NCI-H1694 (cell line): ENCODE results near the gene RBM28.
"Not testable (repeated sequence)": the region's sequence is repeated elsewhere in the genome, so short reads cannot be mapped to it uniquely, and the experiment has no call there.

Experiments used
- DNase-seq: peaks from one replicate; lab custom pipeline; 2025; lab: John Stamatoyannopoulos, UW

RBM28 gene

GRCh38 chr7:128281605-128282380 lies 61.9 kb downstream of the RBM28 start:
- no peak for DNase-seq

GRCh38 chr7:128280451-128280850 lies 63.3 kb downstream of the RBM28 start:
- DNase-seq, result not testable (repeated sequence)

- DNase-seq, result no peak
Measured at GRCh38 chr7:128279124-128279713, 64.5 kb downstream of the RBM28 start.

DNA sequence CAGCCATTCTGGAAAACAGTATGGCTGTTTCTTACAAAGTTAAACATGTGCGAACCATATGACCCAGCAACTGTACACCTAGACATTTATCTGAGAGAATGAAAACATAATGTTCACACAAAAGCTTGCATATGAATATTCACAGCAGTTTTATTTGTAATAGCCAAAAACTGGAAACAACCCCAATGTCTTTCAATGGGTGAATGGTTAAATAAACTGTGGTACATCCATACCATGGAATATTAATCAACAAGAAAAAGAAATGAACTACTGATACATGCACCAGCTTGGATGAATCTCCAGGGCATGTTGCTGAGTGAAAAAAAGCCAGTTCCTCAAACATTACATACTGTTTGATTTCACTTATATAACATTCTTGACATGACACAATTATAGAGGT lies 65.3 kb downstream of the RBM28 start:
- DNase-seq, result no peak

DNA sequence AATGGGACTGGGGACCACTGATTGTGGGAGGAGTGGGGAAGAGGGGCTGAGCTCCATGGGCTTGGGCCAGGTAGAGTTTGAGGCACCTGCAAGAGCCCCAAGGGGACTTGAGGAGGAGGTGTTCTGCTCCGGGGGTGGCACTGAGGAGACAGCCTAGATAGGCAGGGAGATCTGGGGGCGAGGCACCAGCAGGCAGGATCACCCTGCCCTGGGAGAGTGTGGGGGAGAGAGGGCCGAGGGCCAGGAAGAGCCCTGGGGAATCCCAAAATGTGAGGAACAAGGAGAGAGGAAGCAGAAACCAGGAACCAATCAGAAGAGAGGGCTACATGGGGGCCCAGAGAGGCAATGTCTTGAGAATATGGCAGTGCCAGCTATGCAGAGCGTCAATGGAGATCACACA lies 68.0 kb downstream of the RBM28 start:
- no peak for DNase-seq

- no peak for DNase-seq
Measured at GRCh38 chr7:128274884-128275603, 68.7 kb downstream of the RBM28 start.

GRCh38 chr7:128274246-128274883 lies 69.3 kb downstream of the RBM28 start:
- no peak for DNase-seq

GRCh38 chr7:128271942-128272481 lies 71.7 kb downstream of the RBM28 start:
- no peak for DNase-seq

DNA sequence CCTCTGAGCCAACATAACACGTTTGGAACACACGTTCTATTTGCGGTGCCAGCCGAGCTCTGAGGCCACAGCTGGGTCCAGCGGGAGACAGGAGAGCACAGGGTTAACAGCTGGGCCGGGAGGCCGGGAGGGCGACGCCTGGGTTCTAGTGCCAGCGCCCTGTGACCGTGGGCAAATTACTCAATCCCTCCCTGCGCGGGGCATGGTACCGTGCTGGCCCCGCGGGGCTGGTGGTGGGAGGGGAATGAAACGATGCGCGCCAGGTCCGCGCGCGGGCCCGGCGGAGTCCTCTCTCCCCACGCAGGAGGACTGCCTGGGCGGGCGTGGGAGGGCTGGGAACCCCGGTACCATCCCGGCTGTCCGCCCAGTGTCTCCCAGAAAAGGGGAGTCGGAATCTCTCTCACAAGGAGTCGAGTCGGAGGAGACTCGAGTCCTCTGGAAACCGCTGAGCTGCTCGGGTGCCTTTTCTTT lies 72.2 kb downstream of the RBM28 start:
- no peak for DNase-seq

DNA sequence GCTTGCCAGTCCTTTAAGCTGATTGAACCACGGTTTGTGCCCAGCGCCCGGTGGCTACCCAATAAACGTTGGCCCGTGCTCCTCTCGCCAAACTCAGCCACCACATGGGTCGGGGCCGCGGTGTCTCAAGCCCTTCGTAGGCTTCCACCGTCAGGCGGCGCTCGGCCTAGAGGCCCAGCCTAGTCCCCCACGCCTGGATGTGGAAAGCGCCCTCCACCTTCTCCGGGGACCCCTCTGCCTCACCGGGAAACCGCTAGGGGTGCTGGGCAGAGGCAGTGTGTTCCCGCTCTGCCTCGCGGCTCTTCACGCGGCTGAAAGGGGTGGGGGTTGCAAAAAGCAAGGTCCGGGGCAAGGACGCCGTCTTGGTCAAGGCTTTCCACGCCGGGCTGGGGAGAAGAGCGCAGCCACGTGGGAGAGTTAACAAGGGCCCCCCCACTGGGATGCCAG lies 72.9 kb downstream of the RBM28 start:
- no peak for DNase-seq

DNA sequence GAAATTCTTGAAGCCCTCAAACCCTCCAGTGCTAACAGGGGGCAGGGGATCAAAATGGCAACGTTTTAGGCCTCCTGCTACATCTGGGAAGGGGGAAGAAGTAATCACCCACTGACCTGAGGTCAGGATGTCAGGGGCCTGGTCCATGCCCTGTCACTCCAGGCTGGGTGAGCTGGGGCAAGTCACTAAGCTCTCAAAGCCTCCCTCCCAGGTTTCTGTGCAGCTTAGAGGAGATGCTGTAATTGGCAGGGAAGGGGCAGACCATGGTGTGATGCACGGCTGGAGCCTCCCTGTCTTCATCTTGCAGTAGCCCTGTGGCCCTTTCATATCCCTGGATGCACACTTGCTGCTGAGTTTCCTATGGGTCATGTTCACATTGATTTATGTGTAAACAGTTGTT lies 75.5 kb downstream of the RBM28 start:
- no peak for DNase-seq

DNA sequence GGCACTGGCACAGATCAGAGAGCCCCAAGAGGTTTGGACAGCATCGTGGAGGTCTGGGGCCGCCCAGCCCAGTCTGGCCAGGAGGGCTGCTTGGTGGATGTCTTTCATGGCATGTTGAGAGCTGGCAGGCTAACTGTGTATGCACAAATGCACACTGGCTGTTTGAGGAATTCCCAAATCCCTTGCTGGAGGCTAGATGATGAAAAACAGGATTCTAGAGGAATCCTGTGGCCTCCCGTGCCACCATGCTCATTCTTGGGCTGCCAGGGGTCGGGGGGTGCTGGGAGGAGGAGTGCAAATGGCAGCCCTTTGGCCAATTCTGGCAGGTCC lies 76.1 kb downstream of the RBM28 start:
- DNase-seq, result no peak

- peak; percentile 87 for DNase-seq
Measured at GRCh38 chr7:128266883-128267594, 76.7 kb downstream of the RBM28 start.

DNA sequence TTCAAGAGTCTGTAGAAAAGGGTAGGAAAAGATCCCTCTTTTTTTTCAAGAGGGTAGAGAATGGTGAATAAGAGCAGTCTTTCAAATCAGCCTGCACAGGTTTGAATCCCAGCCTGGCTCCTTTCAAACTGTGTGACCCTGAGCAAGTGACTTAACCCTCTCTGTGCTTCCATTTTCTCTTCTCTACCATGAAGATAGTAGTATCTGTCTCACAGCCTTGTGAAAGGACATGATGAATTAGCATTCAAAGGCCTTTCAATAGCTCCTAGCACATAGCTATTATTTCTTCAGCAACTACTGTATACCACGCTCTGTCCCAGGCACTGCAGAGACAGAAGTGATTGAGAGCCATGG lies 77.2 kb downstream of the RBM28 start:
- no peak for DNase-seq

- no peak for DNase-seq
Measured at GRCh38 chr7:128265906-128266300, 77.8 kb downstream of the RBM28 start.

DNA sequence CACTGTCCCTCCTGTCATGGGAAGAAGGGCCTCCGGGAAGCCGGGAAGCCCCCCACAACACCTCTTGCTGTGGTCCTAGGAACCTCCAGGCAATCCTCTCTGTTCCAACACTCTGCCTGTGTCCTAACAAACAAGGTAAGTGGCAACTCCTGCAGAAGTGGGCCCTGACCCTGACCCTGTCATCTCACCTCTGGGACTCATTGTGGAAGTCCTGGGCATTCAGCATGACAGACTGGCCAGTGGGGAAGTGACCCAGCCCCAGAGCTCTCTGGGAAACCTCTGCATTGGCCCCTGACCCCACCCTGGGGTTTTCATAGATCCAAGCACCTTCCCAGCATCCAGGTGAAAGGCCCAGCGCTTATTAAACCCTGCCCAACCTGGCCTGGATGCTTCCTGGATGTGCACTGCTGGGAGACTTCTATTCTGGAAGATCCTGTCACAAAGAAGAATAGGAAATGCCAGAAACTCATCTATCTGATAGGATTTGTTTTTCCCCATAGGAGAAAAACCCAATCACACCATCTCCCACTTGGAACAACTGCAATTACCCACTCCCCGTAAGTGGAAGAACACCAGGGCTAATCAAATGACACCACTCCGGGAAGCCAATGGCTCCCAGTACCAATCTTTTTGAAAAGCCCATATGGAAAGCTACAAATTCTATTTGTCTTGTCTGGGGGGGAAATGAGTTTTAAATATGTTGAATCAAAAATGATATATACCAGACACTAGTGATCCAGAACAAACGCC lies 78.4 kb downstream of the RBM28 start:
- no peak for DNase-seq

DNA sequence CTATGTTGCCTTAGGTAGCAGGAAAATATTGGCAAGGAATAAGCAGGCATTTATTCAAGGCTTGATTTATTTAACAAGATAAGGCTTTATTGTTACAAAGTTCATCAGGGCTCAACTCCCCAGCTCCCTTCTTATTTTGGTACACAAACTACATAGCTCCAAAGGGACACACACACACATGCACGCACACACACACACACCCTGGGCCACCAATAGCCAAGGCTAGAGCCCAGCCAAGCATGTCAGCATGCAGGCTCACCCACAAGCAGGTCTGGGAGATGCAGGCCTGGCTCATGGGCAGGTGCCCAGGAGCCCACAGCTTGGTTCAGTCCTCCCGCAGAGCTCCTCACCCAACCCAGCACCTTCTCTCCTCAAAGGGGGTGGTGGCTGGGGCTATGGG lies 79.2 kb downstream of the RBM28 start:
- no peak for DNase-seq

DNA sequence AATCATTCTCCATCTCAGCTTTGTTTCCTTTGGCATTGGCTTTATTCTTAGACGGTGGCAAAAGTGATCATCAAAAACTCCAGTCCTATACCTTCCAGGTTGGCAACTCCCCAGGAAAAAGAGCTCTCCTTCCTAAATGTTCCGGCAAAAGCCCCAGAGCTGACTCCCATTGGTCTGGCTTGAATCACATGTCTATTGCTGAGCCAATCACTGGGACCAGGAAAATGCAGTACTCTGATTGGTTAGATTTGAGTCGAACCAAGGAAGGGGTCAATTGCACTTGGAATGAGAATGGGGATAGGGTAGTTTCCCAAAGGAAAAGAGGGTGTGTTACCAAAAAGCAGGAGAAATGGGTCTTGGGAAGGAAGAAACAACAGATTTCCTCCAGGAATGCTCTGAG lies 80.3 kb downstream of the RBM28 start:
- no peak for DNase-seq

DNA sequence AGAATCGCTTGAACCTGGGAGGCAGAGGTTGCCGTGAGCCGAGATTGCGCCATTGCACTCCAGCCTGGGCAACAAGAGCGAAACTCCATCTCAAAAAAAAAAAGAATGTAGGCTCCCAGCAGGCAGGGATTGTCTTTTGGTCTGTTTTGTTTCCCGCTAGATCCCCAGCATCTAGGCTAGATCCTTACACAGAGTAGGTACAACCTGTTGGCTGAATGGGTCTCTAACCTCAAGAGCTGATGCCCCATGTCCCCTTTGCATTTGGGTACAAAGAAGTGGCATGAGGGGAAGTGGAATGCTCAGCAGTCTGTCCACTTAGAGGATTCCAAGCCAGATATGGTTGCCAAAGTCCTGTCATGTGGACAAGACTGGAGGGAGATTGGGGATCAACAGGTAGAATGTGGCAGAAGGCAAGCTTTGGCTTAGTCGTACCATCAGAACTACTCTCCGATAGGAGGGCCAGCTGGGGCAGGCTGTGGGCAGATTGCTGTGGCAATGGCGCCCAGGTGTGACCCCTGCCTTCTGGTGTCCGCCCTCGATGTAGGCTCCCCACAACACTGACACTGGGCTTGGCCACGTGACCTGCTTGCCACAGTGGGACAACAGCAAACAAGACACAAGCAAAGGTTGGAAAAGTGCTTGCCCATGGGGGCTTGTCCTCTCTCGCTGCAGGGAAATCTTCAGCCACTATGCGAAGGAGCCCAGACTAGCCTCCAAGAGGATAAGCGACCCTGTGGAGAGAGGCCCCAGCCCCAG lies 81.3 kb downstream of the RBM28 start:
- DNase-seq, result no peak

DNA sequence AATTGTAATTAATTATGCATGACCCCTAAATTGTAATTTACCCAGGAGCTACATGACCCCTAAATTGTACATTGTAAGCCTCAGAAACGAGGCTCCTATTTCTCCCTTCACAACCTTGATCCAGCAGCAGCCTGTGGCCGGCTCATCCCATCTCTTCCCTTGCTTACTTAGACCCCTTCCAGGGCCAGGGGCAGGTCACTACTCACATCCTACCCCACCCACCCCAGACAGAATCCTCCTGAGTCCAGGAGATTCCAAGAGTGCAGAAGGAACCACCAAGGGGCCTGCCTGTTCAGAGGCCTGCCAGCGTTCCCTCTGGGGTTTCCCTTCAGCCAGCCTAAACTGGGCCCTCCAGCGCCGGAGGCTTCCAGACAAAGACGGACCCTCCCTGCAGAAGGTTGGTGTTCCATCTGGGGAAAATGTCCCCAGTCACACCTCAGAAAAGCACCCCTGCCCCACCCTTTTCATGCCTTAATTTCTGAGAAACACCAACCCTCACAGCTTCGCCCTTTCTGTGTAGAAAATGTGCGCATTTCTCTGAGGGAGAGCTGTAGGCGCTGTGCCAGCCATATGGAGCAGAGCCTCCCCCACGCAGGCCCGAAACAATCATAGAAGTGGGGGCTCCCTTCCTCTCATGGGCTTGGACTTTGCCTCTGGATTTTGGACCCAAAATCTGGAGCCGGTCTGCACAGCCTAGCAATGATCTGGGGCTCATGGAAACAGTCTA lies 83.5 kb downstream of the RBM28 start:
- DNase-seq, result no peak
